Measurements from ENCODE around the gene FREM3. TPM values are rescaled to one million over a fixed set of nuclear protein-coding genes. Genes with fewer than 3 reads are reported as not detected.
A peak's percentile ranks its signal among the peaks of the same experiment; 100 is the strongest.

The FREM3 gene
- polyA plus RNA-seq, 1 of the 3 experiments (the other 2 are of a cell fraction) = 0.03 TPM

DNA sequence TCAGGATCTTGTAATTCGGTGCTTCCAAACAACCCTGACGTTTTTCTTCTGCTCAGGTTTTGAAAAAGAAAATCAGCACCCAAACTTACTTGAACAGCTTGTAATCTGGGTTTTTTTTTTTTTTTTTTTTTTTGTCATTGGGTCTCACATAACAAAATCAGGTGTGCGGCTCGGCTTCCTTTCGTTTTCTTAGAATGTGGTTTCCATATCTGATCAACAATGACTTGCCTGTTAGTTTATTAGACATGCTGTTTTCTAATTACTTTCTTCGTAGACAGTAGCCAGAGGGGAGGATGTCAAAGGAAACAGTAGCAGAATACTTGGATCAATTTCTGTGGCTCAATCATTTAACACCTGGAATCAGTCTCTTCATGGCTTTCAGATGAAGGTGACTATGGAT is 890 bp upstream of the FREM3 start:
- no peak overlapping the region for H3K27ac ChIP-seq (ENCODE audit: low read depth in 2 of 2, low read length in 1 of 2)
- H3K79me2 ChIP-seq (ENCODE audit: insufficient read depth) = no peaks in the 10 kb centered on the region
- 13% methylated on average over 6 of the region's 6 CpGs for WGBS (ENCODE audit: low lambda C conversion rate)
- H3K9me2 ChIP-seq = no peaks in the 10 kb centered on the region
- ChIA-PET POLR2A (no interaction called here), CTCF (no interaction called here)
- DNase-seq = no peak
- H3K9me3 ChIP-seq = no peaks in the 10 kb centered on the region
- TF ChIP-seq YY1 (IDR thresholded peaks at IDR 0.05; ENCODE audit: low read depth) (no peak), MEF2A (IDR thresholded peaks at IDR 0.05; ENCODE audit: borderline replicate concordance, low read depth) (no peak)
- TF ChIP-seq, protein P1, sequence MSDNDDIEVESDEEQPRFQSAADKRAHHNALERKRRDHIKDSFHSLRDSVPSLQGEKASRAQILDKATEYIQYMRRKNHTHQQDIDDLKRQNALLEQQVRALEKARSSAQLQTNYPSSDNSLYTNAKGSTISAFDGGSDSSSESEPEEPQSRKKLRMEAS (IDR thresholded peaks at IDR 0.05; ENCODE audit: low read depth) = no peak
- TF ChIP-seq, protein P2, sequence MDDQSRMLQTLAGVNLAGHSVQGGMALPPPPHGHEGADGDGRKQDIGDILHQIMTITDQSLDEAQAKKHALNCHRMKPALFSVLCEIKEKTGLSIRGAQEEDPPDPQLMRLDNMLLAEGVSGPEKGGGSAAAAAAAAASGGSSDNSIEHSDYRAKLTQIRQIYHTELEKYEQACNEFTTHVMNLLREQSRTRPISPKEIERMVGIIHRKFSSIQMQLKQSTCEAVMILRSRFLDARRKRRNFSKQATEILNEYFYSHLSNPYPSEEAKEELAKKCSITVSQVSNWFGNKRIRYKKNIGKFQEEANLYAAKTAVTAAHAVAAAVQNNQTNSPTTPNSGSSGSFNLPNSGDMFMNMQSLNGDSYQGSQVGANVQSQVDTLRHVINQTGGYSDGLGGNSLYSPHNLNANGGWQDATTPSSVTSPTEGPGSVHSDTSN (IDR thresholded peaks at IDR 0.05) = no peak
- no peak overlapping the region for H2AFZ ChIP-seq (ENCODE audit: low read depth)
- H3K27me3 ChIP-seq (ENCODE audit: insufficient read depth) = peaks cover 23% of the 10 kb centered on the region
- peak overlapping the region; percentile 83; the same call in 1 of the 2 replicates for H3K4me2 ChIP-seq
- peaks cover 6% of the 10 kb centered on the region for H3F3A ChIP-seq (replicated peaks; ENCODE audit: insufficient read depth)
- H3K9ac ChIP-seq = no peak overlapping the region
- no peaks in the 10 kb centered on the region for H4K20me1 ChIP-seq (ENCODE audit: insufficient read depth)
- H3K36me3 ChIP-seq (replicated peaks in 1 of 2; ENCODE audit: control insufficient read depth in 1 of 2, insufficient read depth in 2 of 2, low read length in 1 of 2) = no peaks in the 10 kb centered on the region
- peak overlapping the region in 1 of 2 experiments; percentile 61; a peak in 2 of 4 replicates for H3K4me3 ChIP-seq (ENCODE audit: low read depth in 2 of 2, low read length in 1 of 2)
- H3K4me1 ChIP-seq (ENCODE audit: control insufficient read depth in 1 of 2, insufficient read depth in 2 of 2, low read depth in 1 of 2, low read length in 1 of 2) = no peaks in the 10 kb centered on the region; a peak in 1 of 4 replicates

DNA sequence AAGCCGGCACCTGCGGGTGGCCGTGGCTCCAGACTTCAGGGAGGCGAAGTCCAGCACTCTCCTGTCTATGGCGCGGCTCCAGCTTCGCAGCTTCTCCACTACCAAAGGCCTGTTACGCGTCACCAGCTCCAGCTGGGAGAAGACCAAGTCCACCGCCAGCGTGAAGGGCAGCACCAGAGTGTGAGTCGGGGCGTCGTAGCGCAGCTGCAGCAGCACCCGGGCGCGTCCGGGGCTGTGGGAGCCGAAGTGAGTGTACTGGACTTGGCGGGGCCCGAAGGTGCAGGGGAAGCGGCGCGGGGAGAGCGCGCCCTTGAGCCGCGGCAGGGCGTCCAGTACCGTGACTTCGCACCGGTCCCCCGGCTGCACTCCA is 444 bp downstream of the FREM3 start:
- POLR2A ChIA-PET = no interaction called here
- H3K9me2 ChIP-seq = no peaks in the 10 kb centered on the region
- no peak overlapping the region for H3K9ac ChIP-seq
- no peaks in the 10 kb centered on the region; a peak in 1 of 4 replicates for H3K4me1 ChIP-seq (ENCODE audit: control insufficient read depth in 1 of 2, insufficient read depth in 2 of 2, low read depth in 1 of 2, low read length in 1 of 2)
- H3K4me2 ChIP-seq = peak overlapping the region; percentile 83
- no peaks in the 10 kb centered on the region for H3K79me2 ChIP-seq (ENCODE audit: insufficient read depth)
- H3K27me3 ChIP-seq (ENCODE audit: insufficient read depth) = peaks cover 23% of the 10 kb centered on the region
- peak overlapping the region; percentile 33 to 61 for H3K4me3 ChIP-seq (ENCODE audit: low read depth in 2 of 2, low read length in 1 of 2)
- H4K20me1 ChIP-seq (ENCODE audit: insufficient read depth) = no peaks in the 10 kb centered on the region
- H3K36me3 ChIP-seq (replicated peaks in 1 of 2; ENCODE audit: control insufficient read depth in 1 of 2, insufficient read depth in 2 of 2, low read length in 1 of 2) = no peaks in the 10 kb centered on the region
- H3K27ac ChIP-seq (ENCODE audit: low read depth in 2 of 2, low read length in 1 of 2) = no peak overlapping the region
- peaks cover 6% of the 10 kb centered on the region for H3F3A ChIP-seq (replicated peaks; ENCODE audit: insufficient read depth)
- H3K9me3 ChIP-seq = no peaks in the 10 kb centered on the region
- CTCF ChIA-PET = no interaction called here
- H2AFZ ChIP-seq (ENCODE audit: low read depth) = peak overlapping the region; percentile 72; the same call in 1 of the 2 replicates
- WGBS (ENCODE audit: low lambda C conversion rate) = 16% methylated on average over 5 of the region's 34 CpGs
- peak; percentile 15 for DNase-seq
- no peak for TF ChIP-seq GABPA (IDR thresholded peaks at IDR 0.05; ENCODE audit: low read depth)
- TF ChIP-seq, protein P3, sequence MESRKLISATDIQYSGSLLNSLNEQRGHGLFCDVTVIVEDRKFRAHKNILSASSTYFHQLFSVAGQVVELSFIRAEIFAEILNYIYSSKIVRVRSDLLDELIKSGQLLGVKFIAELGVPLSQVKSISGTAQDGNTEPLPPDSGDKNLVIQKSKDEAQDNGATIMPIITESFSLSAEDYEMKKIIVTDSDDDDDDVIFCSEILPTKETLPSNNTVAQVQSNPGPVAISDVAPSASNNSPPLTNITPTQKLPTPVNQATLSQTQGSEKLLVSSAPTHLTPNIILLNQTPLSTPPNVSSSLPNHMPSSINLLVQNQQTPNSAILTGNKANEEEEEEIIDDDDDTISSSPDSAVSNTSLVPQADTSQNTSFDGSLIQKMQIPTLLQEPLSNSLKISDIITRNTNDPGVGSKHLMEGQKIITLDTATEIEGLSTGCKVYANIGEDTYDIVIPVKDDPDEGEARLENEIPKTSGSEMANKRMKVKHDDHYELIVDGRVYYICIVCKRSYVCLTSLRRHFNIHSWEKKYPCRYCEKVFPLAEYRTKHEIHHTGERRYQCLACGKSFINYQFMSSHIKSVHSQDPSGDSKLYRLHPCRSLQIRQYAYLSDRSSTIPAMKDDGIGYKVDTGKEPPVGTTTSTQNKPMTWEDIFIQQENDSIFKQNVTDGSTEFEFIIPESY (IDR thresholded peaks at IDR 0.05; ENCODE audit: borderline replicate concordance, low read depth) = no peak
- TF ChIP-seq MXI1 (IDR thresholded peaks at IDR 0.05; ENCODE audit: low read depth, low read length) = no peak
- TF ChIP-seq, protein P4, sequence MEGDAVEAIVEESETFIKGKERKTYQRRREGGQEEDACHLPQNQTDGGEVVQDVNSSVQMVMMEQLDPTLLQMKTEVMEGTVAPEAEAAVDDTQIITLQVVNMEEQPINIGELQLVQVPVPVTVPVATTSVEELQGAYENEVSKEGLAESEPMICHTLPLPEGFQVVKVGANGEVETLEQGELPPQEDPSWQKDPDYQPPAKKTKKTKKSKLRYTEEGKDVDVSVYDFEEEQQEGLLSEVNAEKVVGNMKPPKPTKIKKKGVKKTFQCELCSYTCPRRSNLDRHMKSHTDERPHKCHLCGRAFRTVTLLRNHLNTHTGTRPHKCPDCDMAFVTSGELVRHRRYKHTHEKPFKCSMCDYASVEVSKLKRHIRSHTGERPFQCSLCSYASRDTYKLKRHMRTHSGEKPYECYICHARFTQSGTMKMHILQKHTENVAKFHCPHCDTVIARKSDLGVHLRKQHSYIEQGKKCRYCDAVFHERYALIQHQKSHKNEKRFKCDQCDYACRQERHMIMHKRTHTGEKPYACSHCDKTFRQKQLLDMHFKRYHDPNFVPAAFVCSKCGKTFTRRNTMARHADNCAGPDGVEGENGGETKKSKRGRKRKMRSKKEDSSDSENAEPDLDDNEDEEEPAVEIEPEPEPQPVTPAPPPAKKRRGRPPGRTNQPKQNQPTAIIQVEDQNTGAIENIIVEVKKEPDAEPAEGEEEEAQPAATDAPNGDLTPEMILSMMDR (IDR thresholded peaks at IDR 0.05) = no peak
- TF ChIP-seq YY1 (IDR thresholded peaks at IDR 0.05; ENCODE audit: low read depth) = no peak
- TF ChIP-seq, protein P5, sequence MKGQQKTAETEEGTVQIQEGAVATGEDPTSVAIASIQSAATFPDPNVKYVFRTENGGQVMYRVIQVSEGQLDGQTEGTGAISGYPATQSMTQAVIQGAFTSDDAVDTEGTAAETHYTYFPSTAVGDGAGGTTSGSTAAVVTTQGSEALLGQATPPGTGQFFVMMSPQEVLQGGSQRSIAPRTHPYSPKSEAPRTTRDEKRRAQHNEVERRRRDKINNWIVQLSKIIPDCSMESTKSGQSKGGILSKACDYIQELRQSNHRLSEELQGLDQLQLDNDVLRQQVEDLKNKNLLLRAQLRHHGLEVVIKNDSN (IDR thresholded peaks at IDR 0.05; ENCODE audit: borderline replicate concordance, low read depth) = no peak
- TF ChIP-seq, protein P2 (IDR thresholded peaks at IDR 0.05) = no peak
- no peak for TF ChIP-seq POLR2AphosphoS5 (IDR thresholded peaks at IDR 0.05; ENCODE audit: low read depth, low read length)
- no peak for TF ChIP-seq MEF2A (IDR thresholded peaks at IDR 0.05; ENCODE audit: borderline replicate concordance, low read depth)
- no peak for TF ChIP-seq RFX5 (IDR thresholded peaks at IDR 0.05; ENCODE audit: low read length)
- TF ChIP-seq FOSL2 (IDR thresholded peaks at IDR 0.05; ENCODE audit: borderline replicate concordance, low read depth) = no peak
- no peak for TF ChIP-seq NFIC (IDR thresholded peaks at IDR 0.05; ENCODE audit: borderline replicate concordance)
- no peak for TF ChIP-seq NRF1 (IDR thresholded peaks at IDR 0.05; ENCODE audit: low read depth, low read length)
- no peak for TF ChIP-seq TCF12 (IDR thresholded peaks at IDR 0.05)
- TF ChIP-seq SIN3A (IDR thresholded peaks at IDR 0.05; ENCODE audit: borderline replicate concordance, low read depth, low read length) = no peak
- TF ChIP-seq, protein P6, sequence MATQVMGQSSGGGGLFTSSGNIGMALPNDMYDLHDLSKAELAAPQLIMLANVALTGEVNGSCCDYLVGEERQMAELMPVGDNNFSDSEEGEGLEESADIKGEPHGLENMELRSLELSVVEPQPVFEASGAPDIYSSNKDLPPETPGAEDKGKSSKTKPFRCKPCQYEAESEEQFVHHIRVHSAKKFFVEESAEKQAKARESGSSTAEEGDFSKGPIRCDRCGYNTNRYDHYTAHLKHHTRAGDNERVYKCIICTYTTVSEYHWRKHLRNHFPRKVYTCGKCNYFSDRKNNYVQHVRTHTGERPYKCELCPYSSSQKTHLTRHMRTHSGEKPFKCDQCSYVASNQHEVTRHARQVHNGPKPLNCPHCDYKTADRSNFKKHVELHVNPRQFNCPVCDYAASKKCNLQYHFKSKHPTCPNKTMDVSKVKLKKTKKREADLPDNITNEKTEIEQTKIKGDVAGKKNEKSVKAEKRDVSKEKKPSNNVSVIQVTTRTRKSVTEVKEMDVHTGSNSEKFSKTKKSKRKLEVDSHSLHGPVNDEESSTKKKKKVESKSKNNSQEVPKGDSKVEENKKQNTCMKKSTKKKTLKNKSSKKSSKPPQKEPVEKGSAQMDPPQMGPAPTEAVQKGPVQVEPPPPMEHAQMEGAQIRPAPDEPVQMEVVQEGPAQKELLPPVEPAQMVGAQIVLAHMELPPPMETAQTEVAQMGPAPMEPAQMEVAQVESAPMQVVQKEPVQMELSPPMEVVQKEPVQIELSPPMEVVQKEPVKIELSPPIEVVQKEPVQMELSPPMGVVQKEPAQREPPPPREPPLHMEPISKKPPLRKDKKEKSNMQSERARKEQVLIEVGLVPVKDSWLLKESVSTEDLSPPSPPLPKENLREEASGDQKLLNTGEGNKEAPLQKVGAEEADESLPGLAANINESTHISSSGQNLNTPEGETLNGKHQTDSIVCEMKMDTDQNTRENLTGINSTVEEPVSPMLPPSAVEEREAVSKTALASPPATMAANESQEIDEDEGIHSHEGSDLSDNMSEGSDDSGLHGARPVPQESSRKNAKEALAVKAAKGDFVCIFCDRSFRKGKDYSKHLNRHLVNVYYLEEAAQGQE (IDR thresholded peaks at IDR 0.05; ENCODE audit: low read depth, low read length) = no peak

Measured in SK-N-SH (cell line).